Esophagus mucosa (tissue), 1 donor: Measurements from ENCODE around the gene SGSM1. TPM values are rescaled to one million over a fixed set of nuclear protein-coding genes. Genes with fewer than 3 reads are reported as not detected.
A peak's percentile ranks its signal among the peaks of the same experiment; 100 is the strongest.

Experiments
- ATAC-seq: fragments of 200-7000 bp; cut with Tn5 transposase; one replicate; pipeline ENCODE4 v1.9.1; 2020
- total RNA-seq: library from RNA; stranded (reverse); gene quantifications from one replicate; pipeline ENCODE4 v1.2.4, GENCODE V29; 2023
- donor health status: DM: yes; HTN: yes; CAD: no.

SGSM1 gene, protein sequence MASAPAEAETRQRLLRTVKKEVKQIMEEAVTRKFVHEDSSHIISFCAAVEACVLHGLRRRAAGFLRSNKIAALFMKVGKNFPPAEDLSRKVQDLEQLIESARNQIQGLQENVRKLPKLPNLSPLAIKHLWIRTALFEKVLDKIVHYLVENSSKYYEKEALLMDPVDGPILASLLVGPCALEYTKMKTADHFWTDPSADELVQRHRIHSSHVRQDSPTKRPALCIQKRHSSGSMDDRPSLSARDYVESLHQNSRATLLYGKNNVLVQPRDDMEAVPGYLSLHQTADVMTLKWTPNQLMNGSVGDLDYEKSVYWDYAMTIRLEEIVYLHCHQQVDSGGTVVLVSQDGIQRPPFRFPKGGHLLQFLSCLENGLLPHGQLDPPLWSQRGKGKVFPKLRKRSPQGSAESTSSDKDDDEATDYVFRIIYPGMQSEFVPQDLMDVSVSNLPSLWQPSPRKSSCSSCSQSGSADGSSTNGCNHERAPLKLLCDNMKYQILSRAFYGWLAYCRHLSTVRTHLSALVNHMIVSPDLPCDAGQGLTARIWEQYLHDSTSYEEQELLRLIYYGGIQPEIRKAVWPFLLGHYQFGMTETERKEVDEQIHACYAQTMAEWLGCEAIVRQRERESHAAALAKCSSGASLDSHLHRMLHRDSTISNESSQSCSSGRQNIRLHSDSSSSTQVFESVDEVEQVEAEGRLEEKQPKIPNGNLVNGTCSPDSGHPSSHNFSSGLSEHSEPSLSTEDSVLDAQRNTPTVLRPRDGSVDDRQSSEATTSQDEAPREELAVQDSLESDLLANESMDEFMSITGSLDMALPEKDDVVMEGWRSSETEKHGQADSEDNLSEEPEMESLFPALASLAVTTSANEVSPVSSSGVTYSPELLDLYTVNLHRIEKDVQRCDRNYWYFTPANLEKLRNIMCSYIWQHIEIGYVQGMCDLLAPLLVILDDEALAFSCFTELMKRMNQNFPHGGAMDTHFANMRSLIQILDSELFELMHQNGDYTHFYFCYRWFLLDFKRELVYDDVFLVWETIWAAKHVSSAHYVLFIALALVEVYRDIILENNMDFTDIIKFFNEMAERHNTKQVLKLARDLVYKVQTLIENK
- total RNA-seq, result 0.20 TPM

DNA sequence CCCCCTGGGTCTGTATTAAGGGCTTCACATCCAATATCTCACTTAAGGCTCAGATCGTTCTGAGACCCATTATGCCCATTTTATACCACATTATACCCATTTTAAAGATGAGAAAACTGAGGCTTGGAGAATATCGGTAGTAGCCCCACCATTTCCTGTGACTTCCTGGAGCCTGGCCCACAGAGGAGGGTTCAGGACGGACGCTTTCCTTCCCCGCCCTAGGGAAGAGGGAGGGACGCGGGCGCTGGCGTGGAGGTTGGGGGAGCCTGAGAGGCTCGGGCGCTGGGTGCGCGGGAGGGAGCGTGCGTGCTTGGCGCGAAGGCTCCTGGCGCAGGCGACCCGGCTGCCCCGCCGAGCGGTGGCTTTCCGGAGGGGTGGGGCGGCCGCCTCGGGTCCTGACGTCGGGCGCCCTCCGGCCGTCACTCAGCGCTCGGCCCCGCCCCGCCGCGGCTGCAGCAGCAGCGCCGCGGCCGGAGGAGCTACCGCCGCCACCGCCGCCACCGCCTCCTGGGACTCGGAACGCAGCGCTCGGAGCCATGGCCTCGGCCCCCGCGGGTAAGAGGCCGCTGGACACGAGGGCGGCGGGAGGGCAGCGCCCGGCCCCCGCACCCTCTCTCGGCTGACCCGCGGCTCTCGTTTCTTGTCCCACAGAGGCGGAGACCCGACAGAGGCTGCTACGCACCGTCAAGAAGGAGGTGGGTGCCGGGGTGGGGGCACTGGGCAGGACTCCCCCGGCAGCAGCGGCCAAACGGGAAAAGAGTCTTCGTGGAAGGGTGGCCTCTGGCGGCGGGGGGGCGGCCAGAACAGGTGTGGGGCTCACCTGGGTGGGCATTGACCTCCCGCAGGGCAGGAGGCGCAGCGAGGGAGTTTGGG is at the start of gene SGSM1:
SGSM1 (plus strand) TSS at position 422 of the 873 bp plus-strand sequence; CDS start at position 537, 115 bp downstream.
- peak; percentile 79 for ATAC-seq

DNA sequence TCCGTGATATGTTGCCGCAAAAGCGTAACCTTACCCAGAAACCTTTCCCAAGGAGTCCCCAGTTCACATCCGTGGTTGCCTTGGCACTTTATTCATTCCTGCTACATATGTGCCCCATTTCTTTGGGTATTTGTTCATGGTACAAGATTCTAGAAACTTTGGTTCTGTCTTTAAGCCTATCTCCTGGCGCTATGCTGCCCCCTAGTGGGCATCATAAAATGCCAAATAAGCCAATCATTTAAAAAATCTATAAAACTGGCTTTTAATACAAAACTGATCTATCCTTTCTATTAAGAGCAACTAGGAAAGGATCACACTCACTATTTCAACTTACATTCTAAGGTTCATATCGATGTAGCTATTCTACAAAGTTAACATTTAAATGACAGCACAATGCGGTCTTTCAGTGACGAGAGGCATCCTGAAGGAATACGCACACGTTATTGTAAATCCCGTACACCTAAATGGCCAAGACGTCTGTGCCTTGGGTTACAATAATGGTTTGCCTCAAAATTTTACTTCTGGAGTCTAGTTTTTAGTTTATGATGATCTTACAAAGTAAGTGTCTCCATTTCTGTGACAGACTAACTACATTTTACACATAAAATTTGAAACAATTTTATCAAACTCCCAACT is 47.7 kb upstream of the SGSM1 start:
- ATAC-seq, result no peak

DNA sequence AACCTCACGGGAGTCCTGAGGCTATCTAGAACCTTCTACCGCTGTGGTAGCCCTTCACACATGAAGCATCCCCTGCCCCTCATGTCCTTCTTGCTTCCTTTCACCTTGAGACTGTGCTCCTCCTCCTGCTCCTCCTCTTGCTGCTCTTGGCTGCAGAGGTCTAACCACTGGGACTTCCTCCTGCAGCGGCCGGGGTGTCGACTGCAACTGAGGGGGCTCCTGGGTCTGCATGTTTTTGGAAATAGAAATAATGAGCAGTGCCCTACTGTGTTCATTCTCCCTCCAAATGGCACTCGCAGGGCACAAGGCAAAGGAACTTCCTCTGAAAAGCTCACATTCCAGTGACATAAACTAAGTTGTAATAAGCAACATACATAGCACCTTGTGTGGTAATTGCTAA is 46.2 kb upstream of the SGSM1 start:
- no peak for ATAC-seq

- ATAC-seq, result no peak
Observed at GRCh38 chr22:24760708-24761306, 45.2 kb upstream of the SGSM1 start.

GRCh38 chr22:24761888-24762675 is 43.9 kb upstream of the SGSM1 start:
- no peak for ATAC-seq

GRCh38 chr22:24763872-24764485 is 42.0 kb upstream of the SGSM1 start:
- ATAC-seq, result no peak

GRCh38 chr22:24765166-24765565 is 40.8 kb upstream of the SGSM1 start:
- ATAC-seq, result no peak

DNA sequence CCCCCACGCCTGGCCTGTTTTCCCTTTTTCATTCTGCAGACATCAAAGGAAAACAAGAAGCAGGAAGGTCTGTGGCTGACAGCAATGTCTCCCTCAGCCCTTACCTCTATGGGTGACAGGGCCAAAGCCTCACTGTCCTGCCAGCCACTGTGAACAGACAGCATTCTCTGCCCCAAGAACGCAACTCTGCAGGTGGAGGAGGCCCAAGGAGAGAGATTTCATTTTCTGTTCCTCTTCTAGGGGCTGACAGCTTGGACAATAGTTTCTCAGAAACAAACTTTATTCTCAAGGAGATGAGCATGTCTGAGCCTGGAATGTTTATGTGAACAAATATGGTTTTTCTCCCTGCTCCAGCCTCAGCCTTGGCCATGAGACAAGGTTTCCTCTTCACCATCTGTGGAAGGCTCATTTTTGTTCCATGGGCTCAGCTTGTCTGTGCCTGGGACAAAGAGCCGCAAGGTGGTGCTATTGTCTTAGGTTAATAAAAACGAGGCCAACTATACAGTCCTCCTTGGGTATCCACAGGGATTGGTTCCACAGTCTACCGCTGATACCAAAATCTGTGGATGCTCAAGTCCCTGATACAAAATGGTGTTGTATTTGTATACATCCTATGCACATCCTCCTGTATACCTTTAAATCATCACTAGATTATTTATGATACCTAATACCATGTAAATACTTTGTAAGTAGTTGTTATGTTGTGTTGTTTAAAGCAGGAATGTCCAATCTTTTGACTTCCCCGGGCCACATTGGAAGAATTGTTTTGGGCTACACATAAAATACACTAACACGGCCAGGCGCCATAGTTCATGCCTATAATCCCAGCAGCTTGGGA is 37.3 kb upstream of the SGSM1 start:
- peak; percentile 88 for ATAC-seq

GRCh38 chr22:24772493-24773220 is 33.4 kb upstream of the SGSM1 start:
- ATAC-seq, result peak; percentile 26

DNA sequence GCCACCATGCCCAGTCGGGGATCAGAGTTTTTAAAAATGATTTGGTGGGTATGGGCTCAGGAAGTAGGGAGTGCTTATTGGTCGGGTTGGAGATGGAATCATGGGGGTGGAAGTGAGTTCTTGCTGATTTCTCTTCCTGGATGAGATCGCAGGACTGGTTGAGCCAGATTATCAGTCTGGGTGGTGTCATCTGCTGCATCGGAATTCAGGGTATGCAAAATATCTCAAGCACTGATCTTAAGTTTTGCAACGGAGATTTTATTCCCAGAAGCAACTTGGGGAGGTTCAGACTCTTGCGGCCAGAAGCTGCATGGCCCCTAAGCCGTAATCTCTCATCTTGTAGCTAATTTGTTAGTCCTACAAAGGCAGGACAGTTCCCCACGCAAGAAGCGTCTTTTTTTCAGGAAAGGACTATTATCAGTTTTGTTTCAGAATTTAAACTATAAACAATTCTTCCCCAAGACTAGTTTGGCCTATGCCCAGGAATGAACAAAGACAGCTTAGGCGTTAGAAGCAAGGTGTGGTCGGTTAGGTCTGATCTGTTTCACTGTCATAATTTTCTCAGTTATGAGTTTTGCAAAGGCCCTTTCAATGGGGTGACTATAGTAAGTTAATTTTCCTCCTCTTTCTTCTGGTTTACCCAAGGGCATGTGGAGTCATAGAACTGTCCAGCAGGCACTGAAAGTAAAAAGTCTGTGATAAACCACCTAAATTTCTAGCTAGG is 30.1 kb upstream of the SGSM1 start:
- ATAC-seq, result peak; percentile 35

- ATAC-seq, result no peak
Observed at GRCh38 chr22:24776525-24776924, 29.5 kb upstream of the SGSM1 start.

DNA sequence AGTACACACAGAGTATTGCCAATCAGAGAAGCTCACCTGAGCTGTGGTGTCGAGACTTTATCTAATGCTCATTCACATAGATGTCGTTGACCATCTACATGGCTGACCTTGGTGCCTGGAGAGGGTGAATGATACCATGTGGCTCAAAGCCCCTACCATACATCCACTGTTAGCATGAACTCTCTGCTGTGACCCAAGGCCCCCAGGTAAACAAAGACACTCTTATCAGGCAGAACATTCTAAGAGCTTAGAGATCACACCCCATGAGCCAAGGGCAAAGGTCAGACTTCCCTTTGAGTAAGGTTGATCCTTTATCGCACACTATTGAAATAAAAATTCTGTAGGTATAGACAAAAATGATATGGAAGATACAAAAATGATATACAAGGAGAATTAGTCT is 16.5 kb upstream of the SGSM1 start:
- ATAC-seq, result no peak

DNA sequence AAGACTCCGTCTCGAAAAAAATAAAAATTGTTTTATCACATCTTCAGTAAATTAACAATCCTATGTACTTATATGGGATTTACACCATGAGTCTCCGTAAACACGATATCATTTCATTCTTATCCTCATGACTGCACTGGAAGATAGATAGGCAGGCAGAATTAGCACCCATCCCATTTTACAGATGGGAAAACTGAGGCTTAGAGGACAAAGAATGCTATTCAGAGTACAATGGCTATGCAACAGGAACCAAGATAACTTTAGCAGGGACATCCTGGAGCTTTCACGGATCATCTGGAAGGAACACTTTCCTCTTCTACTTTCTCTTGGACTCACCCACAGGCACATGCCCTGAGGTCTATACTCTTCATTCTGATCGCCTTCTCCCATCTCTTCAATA is 14.6 kb upstream of the SGSM1 start:
- no peak for ATAC-seq

GRCh38 chr22:24796056-24796455 is 10.0 kb upstream of the SGSM1 start:
- ATAC-seq, result no peak

DNA sequence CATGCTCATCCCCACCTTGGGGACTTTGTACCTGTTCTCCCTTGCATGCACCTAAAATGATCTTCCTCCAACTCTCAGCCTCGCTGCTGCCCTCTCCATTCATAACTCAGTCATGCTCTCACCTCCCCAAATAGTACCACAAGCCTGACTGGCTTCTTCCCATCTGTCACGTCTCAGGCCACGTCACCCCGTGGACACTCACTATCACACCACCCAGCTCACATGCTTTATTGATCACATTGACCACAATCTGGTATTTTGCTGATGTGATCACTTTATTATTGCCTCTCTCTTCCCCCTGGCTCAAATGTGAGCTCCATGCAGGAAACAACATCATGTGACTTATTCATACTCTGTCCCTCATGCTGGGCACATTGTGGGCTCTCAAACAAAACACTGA is 9.2 kb upstream of the SGSM1 start:
- no peak for ATAC-seq

DNA sequence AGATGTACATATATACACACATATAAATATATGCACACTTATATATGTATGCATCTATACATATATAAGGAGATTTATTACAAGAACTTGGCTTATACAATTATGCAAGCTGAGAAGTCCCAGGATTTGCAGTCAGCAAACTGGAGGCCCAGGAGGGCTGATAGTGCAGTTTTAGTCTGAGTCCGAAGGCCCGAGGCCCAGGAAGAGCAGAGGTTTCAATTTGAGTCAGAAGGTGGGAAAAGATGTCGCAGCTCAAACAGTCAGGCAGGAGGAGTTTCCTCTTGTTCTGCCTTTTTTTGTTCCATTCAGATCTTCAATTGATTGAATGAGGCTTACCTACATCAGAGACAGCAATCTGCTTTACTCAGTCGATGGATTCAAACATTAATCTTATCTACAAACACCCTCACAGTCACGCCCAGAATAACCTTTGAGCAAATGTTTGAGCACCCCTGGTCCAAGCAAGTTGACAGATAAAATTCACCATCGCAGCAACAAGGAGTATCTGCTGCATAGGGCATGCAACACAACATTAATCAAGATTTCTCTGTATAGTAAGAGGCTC is 4.0 kb upstream of the SGSM1 start:
- ATAC-seq, result no peak

GRCh38 chr22:24803064-24803542 is 2.9 kb upstream of the SGSM1 start:
- peak; percentile 63 for ATAC-seq
